ENCODE results near the gene DGKD. TPM values are rescaled to one million over a fixed set of nuclear protein-coding genes. Genes with fewer than 3 reads are reported as not detected.

Gene DGKD
- total RNA-seq, 1 donor from 2014 or later, result 10.3 TPM

GRCh38 chr2:233319256-233319655 is 35.0 kb upstream of the DGKD start:
- no peak overlapping the region for H3K4me3 ChIP-seq (ENCODE audit: low read depth, low read length)
- TF ChIP-seq, protein P1, sequence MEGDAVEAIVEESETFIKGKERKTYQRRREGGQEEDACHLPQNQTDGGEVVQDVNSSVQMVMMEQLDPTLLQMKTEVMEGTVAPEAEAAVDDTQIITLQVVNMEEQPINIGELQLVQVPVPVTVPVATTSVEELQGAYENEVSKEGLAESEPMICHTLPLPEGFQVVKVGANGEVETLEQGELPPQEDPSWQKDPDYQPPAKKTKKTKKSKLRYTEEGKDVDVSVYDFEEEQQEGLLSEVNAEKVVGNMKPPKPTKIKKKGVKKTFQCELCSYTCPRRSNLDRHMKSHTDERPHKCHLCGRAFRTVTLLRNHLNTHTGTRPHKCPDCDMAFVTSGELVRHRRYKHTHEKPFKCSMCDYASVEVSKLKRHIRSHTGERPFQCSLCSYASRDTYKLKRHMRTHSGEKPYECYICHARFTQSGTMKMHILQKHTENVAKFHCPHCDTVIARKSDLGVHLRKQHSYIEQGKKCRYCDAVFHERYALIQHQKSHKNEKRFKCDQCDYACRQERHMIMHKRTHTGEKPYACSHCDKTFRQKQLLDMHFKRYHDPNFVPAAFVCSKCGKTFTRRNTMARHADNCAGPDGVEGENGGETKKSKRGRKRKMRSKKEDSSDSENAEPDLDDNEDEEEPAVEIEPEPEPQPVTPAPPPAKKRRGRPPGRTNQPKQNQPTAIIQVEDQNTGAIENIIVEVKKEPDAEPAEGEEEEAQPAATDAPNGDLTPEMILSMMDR (conservative IDR thresholded peaks at IDR 0.05; ENCODE audit: low read depth, low read length), result no peak
- no peak for DNase-seq (ENCODE audit: low read depth)

- H3K4me3 ChIP-seq (ENCODE audit: low read depth, low read length), result no peak overlapping the region
- no peak for DNase-seq (ENCODE audit: low read depth)
- TF ChIP-seq, protein P1 (conservative IDR thresholded peaks at IDR 0.05; ENCODE audit: low read depth, low read length), result no peak
Observed at GRCh38 chr2:233320470-233320869, 33.8 kb upstream of the DGKD start.

GRCh38 chr2:233321166-233321565 is 33.1 kb upstream of the DGKD start:
- no peak overlapping the region for H3K4me3 ChIP-seq (ENCODE audit: low read depth, low read length)
- DNase-seq (ENCODE audit: low read depth), result no peak
- TF ChIP-seq, protein P1 (conservative IDR thresholded peaks at IDR 0.05; ENCODE audit: low read depth, low read length), result no peak

GRCh38 chr2:233323851-233324250 is 30.4 kb upstream of the DGKD start:
- no peak overlapping the region for H3K4me3 ChIP-seq (ENCODE audit: low read depth, low read length)
- TF ChIP-seq, protein P1 (conservative IDR thresholded peaks at IDR 0.05; ENCODE audit: low read depth, low read length), result no peak
- DNase-seq (ENCODE audit: low read depth), result no peak

- TF ChIP-seq, protein P1 (conservative IDR thresholded peaks at IDR 0.05; ENCODE audit: low read depth, low read length), result no peak
- H3K4me3 ChIP-seq (ENCODE audit: low read depth, low read length), result no peak overlapping the region
- no peak for DNase-seq (ENCODE audit: low read depth)
Observed at GRCh38 chr2:233325256-233325655, 29.0 kb upstream of the DGKD start.

DNA sequence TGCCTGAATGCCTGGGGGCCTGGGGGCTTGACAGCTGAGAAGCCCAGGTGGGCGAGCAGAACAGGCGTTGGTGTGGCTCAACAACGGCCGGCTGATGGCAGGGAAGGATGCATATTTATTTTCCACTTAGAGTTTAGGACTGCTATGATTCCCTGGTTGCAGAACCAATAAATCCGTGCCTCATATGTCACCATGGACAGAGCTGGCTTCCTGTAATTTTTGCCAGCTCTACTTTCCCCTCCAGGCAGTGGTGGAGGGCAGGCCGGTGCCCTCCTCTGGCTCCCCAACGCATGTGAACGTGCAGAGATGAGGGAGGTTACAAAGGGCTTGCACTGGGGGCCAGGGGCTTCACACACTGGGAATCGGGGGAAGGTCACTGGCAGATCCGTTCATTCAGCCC is 28.5 kb upstream of the DGKD start:
- no peak overlapping the region for H3K4me3 ChIP-seq (ENCODE audit: low read depth, low read length)
- no peak for DNase-seq (ENCODE audit: low read depth)
- TF ChIP-seq, protein P1 (conservative IDR thresholded peaks at IDR 0.05; ENCODE audit: low read depth, low read length), result no peak

DNA sequence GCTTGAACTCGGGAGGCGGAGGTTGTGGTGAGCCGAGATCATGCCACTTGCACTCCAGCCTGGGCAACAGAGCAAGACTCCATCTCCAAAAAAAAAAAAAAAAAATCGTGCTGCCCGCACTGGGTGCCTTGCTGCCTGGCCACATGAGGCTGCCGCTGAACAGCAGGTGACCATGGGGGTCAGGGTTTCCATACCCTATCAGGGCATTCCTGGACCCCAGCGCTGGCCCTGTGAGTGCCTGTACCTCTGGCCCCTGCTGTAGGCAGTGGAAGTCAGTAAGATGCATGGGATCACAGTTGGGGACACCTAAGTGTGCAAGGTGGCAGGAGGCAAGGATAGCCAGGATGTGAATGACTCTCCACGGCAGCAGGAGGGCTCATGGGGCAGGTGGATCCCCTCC is 27.8 kb upstream of the DGKD start:
- TF ChIP-seq, protein P1 (conservative IDR thresholded peaks at IDR 0.05; ENCODE audit: low read depth, low read length), result no peak
- no peak overlapping the region for H3K4me3 ChIP-seq (ENCODE audit: low read depth, low read length)
- no peak for DNase-seq (ENCODE audit: low read depth)
